Measurements from ENCODE around the gene EIF4G1.

Gene EIF4G1

DNA sequence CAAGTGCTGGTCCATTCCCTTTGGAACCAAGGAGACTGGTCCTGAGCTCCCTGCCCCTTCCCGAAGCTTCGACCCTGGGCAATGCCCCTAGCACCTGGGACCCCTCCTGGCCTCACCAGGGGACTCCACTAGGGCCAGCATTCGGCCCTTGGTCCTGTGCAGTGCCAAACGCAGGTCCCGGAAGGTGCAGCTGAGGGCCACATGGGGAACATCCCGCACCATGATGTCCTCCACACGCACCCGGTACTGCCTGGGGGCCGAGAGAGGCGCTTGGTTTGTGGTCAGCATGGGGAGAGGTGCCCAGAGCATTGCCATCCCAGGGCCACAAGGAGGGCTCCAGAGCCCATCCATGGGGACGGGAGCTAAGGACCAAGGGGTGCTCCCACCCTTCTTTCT, 39.1 kb downstream of the EIF4G1 start:
- no peak overlapping the region for H3K4me3 ChIP-seq (ENCODE audit: low read depth, low read length)
- no peak for DNase-seq (ENCODE audit: low read depth)
- TF ChIP-seq, protein P1, sequence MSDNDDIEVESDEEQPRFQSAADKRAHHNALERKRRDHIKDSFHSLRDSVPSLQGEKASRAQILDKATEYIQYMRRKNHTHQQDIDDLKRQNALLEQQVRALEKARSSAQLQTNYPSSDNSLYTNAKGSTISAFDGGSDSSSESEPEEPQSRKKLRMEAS (IDR thresholded peaks at IDR 0.05; ENCODE audit: low read depth, low read length), result no peak

DNA sequence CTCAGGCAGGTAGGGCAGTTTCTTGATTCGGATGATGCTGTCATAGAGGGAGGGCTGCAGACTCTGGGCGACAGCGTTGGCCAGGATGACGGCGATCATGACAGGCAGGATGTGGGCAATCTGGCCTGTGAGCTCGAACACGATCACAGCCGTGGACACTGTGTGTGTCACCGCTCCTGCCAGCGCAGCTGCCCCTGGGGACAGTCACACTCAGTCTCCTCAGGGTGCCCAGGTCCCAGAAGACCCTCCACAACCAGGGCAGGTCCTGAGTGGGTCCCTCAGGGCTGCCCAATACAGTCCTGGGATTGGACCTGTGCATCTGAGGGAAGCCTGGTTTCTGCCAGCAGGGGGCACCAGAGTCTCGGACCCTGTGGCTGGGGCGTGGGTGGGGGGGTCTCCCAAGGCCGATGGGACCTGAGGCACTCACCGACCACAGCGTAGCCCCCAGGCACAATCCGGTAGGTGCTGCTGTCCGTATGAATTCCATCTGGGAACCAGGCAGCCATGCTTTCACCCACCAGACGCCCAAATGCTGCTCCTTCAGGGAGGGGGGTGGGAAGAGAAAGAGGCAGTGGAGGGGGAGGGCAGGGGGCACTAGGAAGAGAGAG, 39.8 kb downstream of the EIF4G1 start:
- TF ChIP-seq, protein P2, sequence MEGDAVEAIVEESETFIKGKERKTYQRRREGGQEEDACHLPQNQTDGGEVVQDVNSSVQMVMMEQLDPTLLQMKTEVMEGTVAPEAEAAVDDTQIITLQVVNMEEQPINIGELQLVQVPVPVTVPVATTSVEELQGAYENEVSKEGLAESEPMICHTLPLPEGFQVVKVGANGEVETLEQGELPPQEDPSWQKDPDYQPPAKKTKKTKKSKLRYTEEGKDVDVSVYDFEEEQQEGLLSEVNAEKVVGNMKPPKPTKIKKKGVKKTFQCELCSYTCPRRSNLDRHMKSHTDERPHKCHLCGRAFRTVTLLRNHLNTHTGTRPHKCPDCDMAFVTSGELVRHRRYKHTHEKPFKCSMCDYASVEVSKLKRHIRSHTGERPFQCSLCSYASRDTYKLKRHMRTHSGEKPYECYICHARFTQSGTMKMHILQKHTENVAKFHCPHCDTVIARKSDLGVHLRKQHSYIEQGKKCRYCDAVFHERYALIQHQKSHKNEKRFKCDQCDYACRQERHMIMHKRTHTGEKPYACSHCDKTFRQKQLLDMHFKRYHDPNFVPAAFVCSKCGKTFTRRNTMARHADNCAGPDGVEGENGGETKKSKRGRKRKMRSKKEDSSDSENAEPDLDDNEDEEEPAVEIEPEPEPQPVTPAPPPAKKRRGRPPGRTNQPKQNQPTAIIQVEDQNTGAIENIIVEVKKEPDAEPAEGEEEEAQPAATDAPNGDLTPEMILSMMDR (IDR thresholded peaks at IDR 0.05; ENCODE audit: low read depth, low read length), result peak; percentile 69
- no peak for TF ChIP-seq MYC (IDR thresholded peaks at IDR 0.05; ENCODE audit: low read depth, low read length)
- peak; percentile 52 for DNase-seq (ENCODE audit: low read depth)
- no peak overlapping the region for H3K4me3 ChIP-seq (ENCODE audit: low read depth, low read length)

DNA sequence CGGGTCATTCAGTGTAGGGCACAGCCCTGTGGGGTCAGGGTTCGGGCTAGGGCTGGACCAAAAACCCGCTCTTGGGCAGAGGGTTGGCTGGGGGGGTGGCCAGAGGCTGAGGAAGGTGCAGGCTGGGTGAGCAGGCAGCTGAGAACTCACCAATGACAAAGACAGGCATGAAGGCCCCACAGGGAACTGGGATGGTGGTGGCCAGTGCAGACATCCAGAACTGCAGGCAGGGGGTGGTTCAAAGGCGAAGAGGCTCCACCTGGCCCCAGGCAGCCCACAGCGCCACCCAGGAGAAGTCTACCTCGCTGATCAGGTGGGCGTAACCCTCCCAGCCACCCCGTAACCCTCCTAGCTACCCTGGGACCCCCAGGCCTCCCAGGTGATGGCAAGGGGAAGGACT, 40.3 kb downstream of the EIF4G1 start:
- TF ChIP-seq MYC (IDR thresholded peaks at IDR 0.05; ENCODE audit: low read depth, low read length), result no peak
- TF ChIP-seq, protein P2 (IDR thresholded peaks at IDR 0.05; ENCODE audit: low read depth, low read length), result no peak
- TF ChIP-seq, protein P1 (IDR thresholded peaks at IDR 0.05; ENCODE audit: low read depth, low read length), result no peak
- no peak for TF ChIP-seq POLR2A (IDR thresholded peaks at IDR 0.05; ENCODE audit: extremely low read depth, insufficient read length)
- no peak overlapping the region for H3K4me3 ChIP-seq (ENCODE audit: low read depth, low read length)
- no peak for DNase-seq (ENCODE audit: low read depth)

DNA sequence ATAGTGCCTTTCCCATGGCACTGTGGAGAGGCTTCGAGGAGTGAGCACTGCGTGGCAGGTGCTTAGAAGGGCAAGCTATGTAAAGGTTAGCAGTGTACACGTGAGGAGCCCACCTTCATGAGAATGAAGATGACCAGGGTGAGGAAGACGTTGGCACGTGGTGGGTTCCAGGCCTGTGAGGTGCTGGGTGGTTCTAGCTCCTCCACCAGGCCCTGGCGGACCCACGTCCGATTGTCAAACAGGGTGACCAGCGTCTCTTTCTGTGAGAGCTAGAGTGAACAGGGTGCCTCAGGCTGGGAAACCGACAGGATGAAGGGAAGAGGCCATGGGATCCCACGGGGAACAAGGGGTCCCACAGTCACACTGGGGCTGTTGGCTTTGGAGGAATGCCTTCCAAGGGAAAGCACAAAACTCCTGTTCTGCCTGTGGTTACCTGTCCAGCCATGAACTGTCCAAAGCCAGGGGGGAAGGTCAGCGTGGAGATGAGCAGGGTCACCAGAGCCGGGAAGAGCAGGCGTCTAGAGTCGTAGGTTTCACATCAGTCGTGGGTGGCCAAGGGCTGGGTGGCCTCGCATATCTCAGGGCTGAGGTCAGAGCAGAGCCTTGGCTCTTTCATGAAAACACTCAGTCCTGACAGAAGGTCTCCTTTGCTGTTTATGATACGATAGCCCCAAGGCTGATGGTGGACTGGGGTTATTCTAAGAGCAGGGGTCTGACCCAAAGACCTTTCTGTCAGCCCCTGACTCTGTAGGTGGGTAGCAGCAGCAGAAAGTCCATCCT, 41.0 kb downstream of the EIF4G1 start:
- H3K4me3 ChIP-seq (ENCODE audit: low read depth, low read length), result no peak overlapping the region

DNA sequence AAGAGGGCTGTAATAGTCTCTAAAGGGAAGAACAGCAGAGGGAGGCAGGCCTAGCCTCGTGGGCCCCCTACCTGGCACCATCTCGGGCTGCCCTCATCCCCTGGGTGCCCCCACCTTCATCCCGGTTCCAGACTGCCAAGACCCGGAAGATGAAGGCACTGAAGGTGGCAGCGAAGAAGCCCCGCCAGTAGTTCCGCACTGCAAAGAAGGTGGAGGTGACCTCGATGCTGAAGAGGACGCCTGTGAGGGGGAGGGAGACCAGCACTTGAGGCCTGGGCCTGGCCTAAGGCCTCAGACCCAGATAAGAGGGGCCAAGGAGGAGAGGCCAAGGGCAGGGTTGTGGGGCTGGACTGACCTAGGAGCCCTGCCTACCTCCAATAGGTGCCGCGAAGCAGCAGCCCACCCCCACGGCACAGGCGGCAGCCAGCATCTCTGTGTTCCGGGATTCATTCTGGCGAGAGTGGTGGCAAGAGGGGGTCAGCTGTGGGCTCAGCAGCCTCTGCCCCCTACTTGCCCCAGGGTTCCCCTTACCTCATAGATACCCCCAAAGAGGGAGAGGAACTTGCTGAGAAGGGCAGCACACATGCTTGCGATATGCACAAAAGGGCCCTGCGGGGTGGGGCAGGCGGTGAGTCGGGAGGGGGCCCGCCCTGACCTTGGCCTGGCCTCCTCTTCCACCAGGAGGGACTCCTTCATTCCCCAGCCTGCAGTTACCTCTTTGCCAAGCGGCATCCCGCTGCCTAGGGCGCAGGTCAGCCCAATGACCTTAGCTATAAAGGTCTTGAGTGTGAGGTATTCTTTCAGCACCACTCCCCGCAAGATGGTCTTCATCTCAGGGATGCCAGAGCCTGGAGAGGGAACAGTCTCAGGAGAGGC, 43.1 kb downstream of the EIF4G1 start:
- no peak overlapping the region for H3K4me3 ChIP-seq (ENCODE audit: low read depth, low read length)
- TF ChIP-seq MYC (IDR thresholded peaks at IDR 0.05; ENCODE audit: low read depth, low read length) (no peak), POLR2A (IDR thresholded peaks at IDR 0.05; ENCODE audit: extremely low read depth, insufficient read length) (no peak)
- TF ChIP-seq, protein P2 (IDR thresholded peaks at IDR 0.05; ENCODE audit: low read depth, low read length), result no peak
- TF ChIP-seq, protein P1 (IDR thresholded peaks at IDR 0.05; ENCODE audit: low read depth, low read length), result no peak
- no peak for DNase-seq (ENCODE audit: low read depth)

More for the DNA sequence above, 41.0 kb downstream of the EIF4G1 start:
- DNase-seq (ENCODE audit: low read depth), result no peak
- TF ChIP-seq, protein P1 (IDR thresholded peaks at IDR 0.05; ENCODE audit: low read depth, low read length), result no peak
- no peak for TF ChIP-seq MYC (IDR thresholded peaks at IDR 0.05; ENCODE audit: low read depth, low read length)
- no peak for TF ChIP-seq POLR2A (IDR thresholded peaks at IDR 0.05; ENCODE audit: extremely low read depth, insufficient read length)
- TF ChIP-seq, protein P2 (IDR thresholded peaks at IDR 0.05; ENCODE audit: low read depth, low read length), result no peak
